HG03432 (cell line): ENCODE measurements around the gene SLC9A8.

Experiments used
- ATAC-seq: cut with Tn5 transposase; IDR thresholded peaks from one replicate; pipeline ENCODE4 v1.9.1; 2021; ENCODE audit warnings: mild to moderate bottlenecking, moderate library complexity; ENCODE audit not compliant: unreplicated experiment

Gene SLC9A8

GRCh38 chr20:49811825-49812506 is 662 bp upstream of the SLC9A8 start:
- ATAC-seq = peak; percentile 7

- ATAC-seq = no peak
Observed at GRCh38 chr20:49813305-49813974, 812 bp downstream of the SLC9A8 start.

GRCh38 chr20:49814057-49814694 is 1.5 kb downstream of the SLC9A8 start:
- no peak for ATAC-seq

GRCh38 chr20:49818816-49819215 is 6.2 kb downstream of the SLC9A8 start:
- no peak for ATAC-seq

GRCh38 chr20:49819702-49820101 is 7.1 kb downstream of the SLC9A8 start:
- ATAC-seq = no peak

GRCh38 chr20:49821381-49821780 is 8.8 kb downstream of the SLC9A8 start:
- no peak for ATAC-seq

- no peak for ATAC-seq
Observed at GRCh38 chr20:49821870-49822331, 9.3 kb downstream of the SLC9A8 start.

GRCh38 chr20:49823152-49823847 is 10.7 kb downstream of the SLC9A8 start:
- no peak for ATAC-seq

GRCh38 chr20:49824206-49824605 is 11.6 kb downstream of the SLC9A8 start:
- ATAC-seq = no peak

- ATAC-seq = no peak
Observed at GRCh38 chr20:49825521-49826033, 12.9 kb downstream of the SLC9A8 start.

GRCh38 chr20:49831022-49831769 is 18.6 kb downstream of the SLC9A8 start:
- no peak for ATAC-seq

- ATAC-seq = no peak
Observed at GRCh38 chr20:49831770-49832631, 19.4 kb downstream of the SLC9A8 start.

- ATAC-seq = no peak
Observed at GRCh38 chr20:49832632-49833327, 20.2 kb downstream of the SLC9A8 start.

GRCh38 chr20:49833483-49833882 is 20.9 kb downstream of the SLC9A8 start:
- ATAC-seq = no peak

GRCh38 chr20:49835031-49835430 is 22.4 kb downstream of the SLC9A8 start:
- ATAC-seq = no peak

GRCh38 chr20:49838546-49838945 is 25.9 kb downstream of the SLC9A8 start:
- ATAC-seq = no peak

GRCh38 chr20:49843139-49843538 is 30.5 kb downstream of the SLC9A8 start:
- no peak for ATAC-seq

- ATAC-seq = no peak
Observed at GRCh38 chr20:49843770-49844380, 31.2 kb downstream of the SLC9A8 start.

GRCh38 chr20:49845060-49845459 is 32.4 kb downstream of the SLC9A8 start:
- no peak for ATAC-seq
